HEK293 (cell line): ENCODE results near the gene PLCG1.

ENCODE experiments used
- CTCF ChIA-PET: fragments of 350-600 bp; formaldehyde crosslinking; extraction: SDS; loops from one replicate; lab custom pipeline; 2021; ENCODE audit warnings: antibody characterized with exemption; lab: Yijun Ruan, JAX
- POLR2A ChIA-PET: fragments of 300-600 bp; formaldehyde crosslinking; extraction: SDS; loops from one replicate; lab custom pipeline; 2020; ENCODE audit warnings: antibody characterized with exemption, inconsistent platforms; lab: Yijun Ruan, JAX
- H3K27ac ChIP-seq: fragments of 200-500 bp; sonication (Bioruptor generic); 2 replicates; pipeline ENCODE4 v1.5.1; 2014; ENCODE audit warnings: low read depth, low read length, control low read depth, inconsistent platforms; ENCODE audit errors: extremely low read depth
- H3K36me3 ChIP-seq, 2 experiments: fragments of 200-500 bp in 1 of 2; sonication (Bioruptor generic) in 1 of 2; 1 replicate in 1 of 2; 2 replicates in 1 of 2; pipeline ENCODE4 v1.5.1; 2014 to 2017; ENCODE audit warnings: inconsistent platforms in 2 of 2, low read length in 2 of 2; ENCODE audit not compliant: control insufficient read depth in 2 of 2, insufficient read depth in 1 of 2
- H3K4me1 ChIP-seq: fragments of 200-500 bp; sonication (Bioruptor generic); 2 replicates; pipeline ENCODE4 v1.5.1; 2014; ENCODE audit warnings: mild to moderate bottlenecking, low read length, inconsistent platforms; ENCODE audit not compliant: control insufficient read depth, insufficient read depth
- H3K4me3 ChIP-seq: 2 replicates; pipeline ENCODE4 v1.5.1; 2011; ENCODE audit warnings: low read depth, mild to moderate bottlenecking, control low read depth, low read length, moderate library complexity
- H3K9me3 ChIP-seq: fragments of 200-500 bp; sonication (Bioruptor generic); 2 replicates; pipeline ENCODE4 v1.5.1; 2014; ENCODE audit warnings: low read depth, low read length, inconsistent platforms; ENCODE audit not compliant: control insufficient read depth, insufficient read depth
- BCL11B ChIP-seq: fragments of 450-650 bp; formaldehyde crosslinking; IDR thresholded peaks from 2 replicates; pipeline ENCODE4 v1.5.1; 2016; ENCODE audit warnings: low read depth, missing biosample characterization, missing genetic modification characterization
- EGR2 ChIP-seq: fragments of 450-650 bp; formaldehyde crosslinking; IDR thresholded peaks from 2 replicates; pipeline ENCODE4 v1.5.1; 2016; ENCODE audit warnings: low read depth, missing biosample characterization, missing genetic modification characterization
- GLI2 ChIP-seq: fragments of 450-650 bp; formaldehyde crosslinking; IDR thresholded peaks from 2 replicates; pipeline ENCODE4; 2017; ENCODE audit warnings: missing biosample characterization, missing genetic modification characterization, low read depth, borderline replicate concordance
- PRDM1 ChIP-seq: fragments of 450-650 bp; formaldehyde crosslinking; IDR thresholded peaks from 2 replicates; pipeline ENCODE4; 2016; ENCODE audit warnings: missing biosample characterization, missing genetic modification characterization
- WT1 ChIP-seq: fragments of 450-650 bp; formaldehyde crosslinking; IDR thresholded peaks from 2 replicates; pipeline ENCODE4 v1.5.1; 2016; ENCODE audit warnings: missing biosample characterization, missing genetic modification characterization
- YY2 ChIP-seq: fragments of 450-650 bp; formaldehyde crosslinking; IDR thresholded peaks from 2 replicates; pipeline ENCODE4 v1.5.1; 2016; ENCODE audit warnings: missing biosample characterization, missing genetic modification characterization
- ZBTB21 ChIP-seq: fragments of 450-650 bp; formaldehyde crosslinking; IDR thresholded peaks from 2 replicates; pipeline ENCODE4 v1.5.1; 2017; ENCODE audit warnings: missing biosample characterization, missing genetic modification characterization
- ZBTB48 ChIP-seq: fragments of 450-650 bp; formaldehyde crosslinking; IDR thresholded peaks from 2 replicates; pipeline ENCODE4 v1.5.1; 2016; ENCODE audit warnings: missing biosample characterization, missing genetic modification characterization
- ZEB2 ChIP-seq: fragments of 450-650 bp; formaldehyde crosslinking; IDR thresholded peaks from 2 replicates; pipeline ENCODE4 v1.5.1; 2016; ENCODE audit warnings: missing biosample characterization, missing genetic modification characterization
- ZFP3 ChIP-seq: fragments of 450-650 bp; formaldehyde crosslinking; IDR thresholded peaks from 2 replicates; pipeline ENCODE4 v1.5.1; 2016; ENCODE audit warnings: low read depth, missing biosample characterization, missing genetic modification characterization
- ZFP37 ChIP-seq: fragments of 450-650 bp; formaldehyde crosslinking; IDR thresholded peaks from 2 replicates; pipeline ENCODE4 v1.5.1; 2016; ENCODE audit warnings: missing biosample characterization, missing genetic modification characterization
- ZNF239 ChIP-seq: fragments of 450-650 bp; formaldehyde crosslinking; IDR thresholded peaks from 2 replicates; pipeline ENCODE4 v1.5.1; 2016; ENCODE audit warnings: missing biosample characterization, missing genetic modification characterization
- ZNF248 ChIP-seq: fragments of 450-650 bp; formaldehyde crosslinking; IDR thresholded peaks from 2 replicates; pipeline ENCODE4 v1.5.1; 2017; ENCODE audit warnings: missing biosample characterization, missing genetic modification characterization
- ZNF521 ChIP-seq: fragments of 450-650 bp; formaldehyde crosslinking; IDR thresholded peaks from 2 replicates; pipeline ENCODE4 v1.5.1; 2017; ENCODE audit warnings: missing biosample characterization, mild to moderate bottlenecking, missing genetic modification characterization
- ZNF561 ChIP-seq: fragments of 450-650 bp; IDR thresholded peaks from 2 replicates; pipeline ENCODE4 v1.5.1; 2018; ENCODE audit warnings: missing biosample characterization, missing genetic modification characterization, borderline replicate concordance
- ZNF701 ChIP-seq: fragments of 450-650 bp; formaldehyde crosslinking; IDR thresholded peaks from 2 replicates; pipeline ENCODE4 v1.5.1; 2016; ENCODE audit warnings: missing biosample characterization, missing genetic modification characterization
- ZNF792 ChIP-seq: fragments of 450-650 bp; formaldehyde crosslinking; IDR thresholded peaks from 2 replicates; pipeline ENCODE4 v1.5.1; 2016; ENCODE audit warnings: missing biosample characterization, missing genetic modification characterization
- ZNF837 ChIP-seq: fragments of 450-650 bp; formaldehyde crosslinking; IDR thresholded peaks from 2 replicates; pipeline ENCODE4 v1.5.1; 2016; ENCODE audit warnings: missing biosample characterization, missing genetic modification characterization
- ZSCAN23 ChIP-seq: fragments of 450-650 bp; formaldehyde crosslinking; IDR thresholded peaks from 2 replicates; pipeline ENCODE4 v1.5.1; 2016; ENCODE audit warnings: missing biosample characterization, missing genetic modification characterization
- TF ChIP-seq, protein P1 (sequence below): fragments of 450-650 bp; formaldehyde crosslinking; IDR thresholded peaks from 2 replicates; pipeline ENCODE4 v1.5.1; 2016; ENCODE audit warnings: missing biosample characterization, missing genetic modification characterization
- TF ChIP-seq, protein P2 (sequence below): fragments of 450-650 bp; formaldehyde crosslinking; IDR thresholded peaks from 2 replicates; pipeline ENCODE4 v1.5.1; 2016; ENCODE audit warnings: missing biosample characterization, missing genetic modification characterization, borderline replicate concordance
- TF ChIP-seq, protein P3 (sequence below): IDR thresholded peaks from 2 replicates; pipeline ENCODE4 v1.6.1; 2011; ENCODE audit warnings: mild to moderate bottlenecking, low read depth, low read length, borderline replicate concordance
- TF ChIP-seq, protein P4 (sequence below): fragments of 450-650 bp; formaldehyde crosslinking; IDR thresholded peaks from 2 replicates; pipeline ENCODE4 v1.5.1; 2016; ENCODE audit warnings: missing biosample characterization, missing genetic modification characterization
- TF ChIP-seq, protein P5 (sequence below): fragments of 450-650 bp; formaldehyde crosslinking; IDR thresholded peaks from 2 replicates; pipeline ENCODE4 v1.5.1; 2017; ENCODE audit warnings: missing biosample characterization, mild to moderate bottlenecking, missing genetic modification characterization, moderate library complexity
- TF ChIP-seq, protein P6 (sequence below): fragments of 450-650 bp; formaldehyde crosslinking; IDR thresholded peaks from 2 replicates; pipeline ENCODE4 v1.5.1; 2016; ENCODE audit warnings: missing biosample characterization, missing genetic modification characterization

Gene PLCG1

DNA sequence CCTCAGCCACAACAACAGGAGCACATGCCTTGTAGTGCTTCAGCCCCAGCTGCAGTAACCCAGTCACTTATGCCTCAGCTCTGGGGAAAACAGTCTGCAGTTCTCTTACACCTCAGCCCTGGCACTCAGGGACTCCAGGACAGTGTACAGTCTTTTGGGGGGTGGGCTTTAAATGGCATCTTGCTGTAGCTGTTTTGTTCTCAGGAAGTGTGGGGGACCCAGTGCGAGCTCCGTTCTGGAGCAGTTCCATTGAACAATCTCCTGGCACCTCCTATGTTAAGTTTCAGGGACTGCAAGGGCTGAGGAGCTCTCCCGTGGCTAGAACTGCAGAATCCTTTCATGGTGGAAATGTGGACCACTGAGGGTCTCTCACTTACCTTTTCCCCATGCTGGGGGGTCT lies 55.2 kb downstream of the PLCG1 start (continued):
- TF ChIP-seq, protein P1, sequence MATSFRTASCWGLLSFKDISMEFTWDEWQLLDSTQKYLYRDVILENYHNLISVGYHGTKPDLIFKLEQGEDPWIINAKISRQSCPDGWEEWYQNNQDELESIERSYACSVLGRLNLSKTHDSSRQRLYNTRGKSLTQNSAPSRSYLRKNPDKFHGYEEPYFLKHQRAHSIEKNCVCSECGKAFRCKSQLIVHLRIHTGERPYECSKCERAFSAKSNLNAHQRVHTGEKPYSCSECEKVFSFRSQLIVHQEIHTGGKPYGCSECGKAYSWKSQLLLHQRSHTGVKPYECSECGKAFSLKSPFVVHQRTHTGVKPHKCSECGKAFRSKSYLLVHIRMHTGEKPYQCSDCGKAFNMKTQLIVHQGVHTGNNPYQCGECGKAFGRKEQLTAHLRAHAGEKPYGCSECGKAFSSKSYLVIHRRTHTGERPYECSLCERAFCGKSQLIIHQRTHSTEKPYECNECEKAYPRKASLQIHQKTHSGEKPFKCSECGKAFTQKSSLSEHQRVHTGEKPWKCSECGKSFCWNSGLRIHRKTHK (tag by site-specific recombination), result no peak
- TF ChIP-seq ZBTB21 (tag by site-specific recombination) (no peak), ZNF561 (tag by site-specific recombination) (no peak), EGR2 (no peak), ZEB2 (tag by site-specific recombination) (no peak), ZSCAN23 (tag by site-specific recombination) (no peak), ZNF239 (tag by site-specific recombination) (no peak), ZFP37 (no peak), YY2 (no peak), ZBTB48 (tag by site-specific recombination) (no peak)
- TF ChIP-seq, protein P2, sequence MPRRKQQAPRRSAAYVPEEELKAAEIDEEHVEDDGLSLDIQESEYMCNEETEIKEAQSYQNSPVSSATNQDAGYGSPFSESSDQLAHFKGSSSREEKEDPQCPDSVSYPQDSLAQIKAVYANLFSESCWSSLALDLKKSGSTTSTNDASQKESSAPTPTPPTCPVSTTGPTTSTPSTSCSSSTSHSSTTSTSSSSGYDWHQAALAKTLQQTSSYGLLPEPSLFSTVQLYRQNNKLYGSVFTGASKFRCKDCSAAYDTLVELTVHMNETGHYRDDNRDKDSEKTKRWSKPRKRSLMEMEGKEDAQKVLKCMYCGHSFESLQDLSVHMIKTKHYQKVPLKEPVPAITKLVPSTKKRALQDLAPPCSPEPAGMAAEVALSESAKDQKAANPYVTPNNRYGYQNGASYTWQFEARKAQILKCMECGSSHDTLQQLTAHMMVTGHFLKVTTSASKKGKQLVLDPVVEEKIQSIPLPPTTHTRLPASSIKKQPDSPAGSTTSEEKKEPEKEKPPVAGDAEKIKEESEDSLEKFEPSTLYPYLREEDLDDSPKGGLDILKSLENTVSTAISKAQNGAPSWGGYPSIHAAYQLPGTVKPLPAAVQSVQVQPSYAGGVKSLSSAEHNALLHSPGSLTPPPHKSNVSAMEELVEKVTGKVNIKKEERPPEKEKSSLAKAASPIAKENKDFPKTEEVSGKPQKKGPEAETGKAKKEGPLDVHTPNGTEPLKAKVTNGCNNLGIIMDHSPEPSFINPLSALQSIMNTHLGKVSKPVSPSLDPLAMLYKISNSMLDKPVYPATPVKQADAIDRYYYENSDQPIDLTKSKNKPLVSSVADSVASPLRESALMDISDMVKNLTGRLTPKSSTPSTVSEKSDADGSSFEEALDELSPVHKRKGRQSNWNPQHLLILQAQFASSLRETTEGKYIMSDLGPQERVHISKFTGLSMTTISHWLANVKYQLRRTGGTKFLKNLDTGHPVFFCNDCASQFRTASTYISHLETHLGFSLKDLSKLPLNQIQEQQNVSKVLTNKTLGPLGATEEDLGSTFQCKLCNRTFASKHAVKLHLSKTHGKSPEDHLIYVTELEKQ (tag by site-specific recombination), result no peak

DNA sequence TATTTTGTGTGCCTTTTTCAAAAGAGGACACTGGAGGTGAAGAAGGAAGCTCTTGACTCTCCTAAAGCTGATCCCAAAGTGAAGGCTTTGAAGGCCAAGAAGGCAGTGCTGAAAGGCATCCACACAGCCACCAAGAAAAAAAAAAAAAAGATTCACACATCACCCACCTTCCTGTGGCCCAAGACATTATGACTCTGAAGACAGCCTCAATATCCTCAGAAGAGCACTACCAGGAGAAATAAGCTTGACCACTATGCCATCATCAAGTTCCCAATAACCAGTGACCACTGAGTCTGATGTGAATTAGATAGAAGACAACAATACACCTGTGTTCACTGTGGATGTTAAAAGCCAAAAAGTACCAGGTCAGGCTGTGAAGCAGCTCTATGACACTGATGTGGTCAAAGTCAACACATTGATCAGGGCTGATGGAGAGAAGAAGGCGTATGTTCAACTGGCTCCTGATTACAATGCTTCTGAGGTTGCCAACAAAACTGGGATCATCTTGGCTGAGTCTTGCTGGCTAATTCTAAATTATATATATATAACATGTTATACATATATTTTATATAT lies 59.4 kb downstream of the PLCG1 start:
- Histone ChIP-seq H3K4me3 (no peak overlapping the region), H3K27ac (no peak overlapping the region), H3K4me1 (no peaks in the 10 kb centered on the region), H3K9me3 (no peaks in the 10 kb centered on the region), H3K36me3 (peaks cover 0 to 4% of the 10 kb centered on the region in 2 experiments; a peak in 1 of 3 replicates)
- ChIA-PET CTCF (interaction anchor here (0.6 to 1.3 kb wide), 3 partner anchors 24 to 36 kb away, joined by 3 to 6 read pairs (median 5); no protein-coding TSS in a partner anchor), POLR2A (no interaction called here)
- no peak for TF ChIP-seq ZNF248 (tag by site-specific recombination)
- no peak for TF ChIP-seq ZNF239 (tag by site-specific recombination)
- no peak for TF ChIP-seq ZNF521 (tag by site-specific recombination)
- TF ChIP-seq ZNF837, result no peak
- TF ChIP-seq, protein P3, sequence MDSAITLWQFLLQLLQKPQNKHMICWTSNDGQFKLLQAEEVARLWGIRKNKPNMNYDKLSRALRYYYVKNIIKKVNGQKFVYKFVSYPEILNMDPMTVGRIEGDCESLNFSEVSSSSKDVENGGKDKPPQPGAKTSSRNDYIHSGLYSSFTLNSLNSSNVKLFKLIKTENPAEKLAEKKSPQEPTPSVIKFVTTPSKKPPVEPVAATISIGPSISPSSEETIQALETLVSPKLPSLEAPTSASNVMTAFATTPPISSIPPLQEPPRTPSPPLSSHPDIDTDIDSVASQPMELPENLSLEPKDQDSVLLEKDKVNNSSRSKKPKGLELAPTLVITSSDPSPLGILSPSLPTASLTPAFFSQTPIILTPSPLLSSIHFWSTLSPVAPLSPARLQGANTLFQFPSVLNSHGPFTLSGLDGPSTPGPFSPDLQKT, result no peak
- TF ChIP-seq PRDM1 (tag by site-specific recombination), result no peak
- TF ChIP-seq, protein P4, sequence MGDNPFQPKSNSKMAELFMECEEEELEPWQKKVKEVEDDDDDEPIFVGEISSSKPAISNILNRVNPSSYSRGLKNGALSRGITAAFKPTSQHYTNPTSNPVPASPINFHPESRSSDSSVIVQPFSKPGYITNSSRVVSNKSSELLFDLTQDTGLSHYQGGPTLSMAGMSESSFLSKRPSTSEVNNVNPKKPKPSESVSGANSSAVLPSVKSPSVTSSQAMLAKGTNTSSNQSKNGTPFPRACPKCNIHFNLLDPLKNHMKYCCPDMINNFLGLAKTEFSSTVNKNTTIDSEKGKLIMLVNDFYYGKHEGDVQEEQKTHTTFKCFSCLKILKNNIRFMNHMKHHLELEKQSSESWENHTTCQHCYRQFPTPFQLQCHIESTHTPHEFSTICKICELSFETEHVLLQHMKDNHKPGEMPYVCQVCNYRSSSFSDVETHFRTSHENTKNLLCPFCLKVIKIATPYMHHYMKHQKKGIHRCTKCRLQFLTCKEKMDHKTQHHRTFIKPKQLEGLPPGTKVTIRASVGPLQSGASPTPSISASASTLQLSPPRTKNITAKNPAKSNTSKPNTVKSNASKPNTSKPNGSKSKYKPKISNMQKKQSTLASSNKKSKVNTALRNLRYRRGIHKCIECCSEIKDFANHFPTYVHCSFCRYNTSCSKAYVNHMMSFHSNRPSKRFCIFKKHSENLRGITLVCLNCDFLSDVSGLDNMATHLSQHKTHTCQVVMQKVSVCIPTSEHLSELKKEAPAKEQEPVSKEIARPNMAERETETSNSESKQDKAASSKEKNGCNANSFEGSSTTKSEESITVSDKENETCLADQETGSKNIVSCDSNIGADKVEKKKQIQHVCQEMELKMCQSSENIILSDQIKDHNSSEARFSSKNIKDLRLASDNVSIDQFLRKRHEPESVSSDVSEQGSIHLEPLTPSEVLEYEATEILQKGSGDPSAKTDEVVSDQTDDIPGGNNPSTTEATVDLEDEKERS (tag by site-specific recombination), result no peak
- no peak for TF ChIP-seq GLI2 (tag by site-specific recombination)
- TF ChIP-seq WT1 (tag by site-specific recombination), result no peak
- no peak for TF ChIP-seq ZFP3 (tag by site-specific recombination)
- no peak for TF ChIP-seq BCL11B
- TF ChIP-seq, protein P5, sequence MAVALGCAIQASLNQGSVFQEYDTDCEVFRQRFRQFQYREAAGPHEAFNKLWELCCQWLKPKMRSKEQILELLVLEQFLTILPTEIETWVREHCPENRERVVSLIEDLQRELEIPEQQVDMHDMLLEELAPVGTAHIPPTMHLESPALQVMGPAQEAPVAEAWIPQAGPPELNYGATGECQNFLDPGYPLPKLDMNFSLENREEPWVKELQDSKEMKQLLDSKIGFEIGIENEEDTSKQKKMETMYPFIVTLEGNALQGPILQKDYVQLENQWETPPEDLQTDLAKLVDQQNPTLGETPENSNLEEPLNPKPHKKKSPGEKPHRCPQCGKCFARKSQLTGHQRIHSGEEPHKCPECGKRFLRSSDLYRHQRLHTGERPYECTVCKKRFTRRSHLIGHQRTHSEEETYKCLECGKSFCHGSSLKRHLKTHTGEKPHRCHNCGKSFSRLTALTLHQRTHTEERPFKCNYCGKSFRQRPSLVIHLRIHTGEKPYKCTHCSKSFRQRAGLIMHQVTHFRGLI (tag by site-specific recombination), result no peak
- no peak for TF ChIP-seq ZNF701
- TF ChIP-seq, protein P6, sequence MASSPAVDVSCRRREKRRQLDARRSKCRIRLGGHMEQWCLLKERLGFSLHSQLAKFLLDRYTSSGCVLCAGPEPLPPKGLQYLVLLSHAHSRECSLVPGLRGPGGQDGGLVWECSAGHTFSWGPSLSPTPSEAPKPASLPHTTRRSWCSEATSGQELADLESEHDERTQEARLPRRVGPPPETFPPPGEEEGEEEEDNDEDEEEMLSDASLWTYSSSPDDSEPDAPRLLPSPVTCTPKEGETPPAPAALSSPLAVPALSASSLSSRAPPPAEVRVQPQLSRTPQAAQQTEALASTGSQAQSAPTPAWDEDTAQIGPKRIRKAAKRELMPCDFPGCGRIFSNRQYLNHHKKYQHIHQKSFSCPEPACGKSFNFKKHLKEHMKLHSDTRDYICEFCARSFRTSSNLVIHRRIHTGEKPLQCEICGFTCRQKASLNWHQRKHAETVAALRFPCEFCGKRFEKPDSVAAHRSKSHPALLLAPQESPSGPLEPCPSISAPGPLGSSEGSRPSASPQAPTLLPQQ (tag by site-specific recombination), result no peak
- no peak for TF ChIP-seq ZNF792 (tag by site-specific recombination)
